ENCODE measurements around the gene USH2A.
"Not testable (repeated sequence)": the region's sequence is repeated elsewhere in the genome, so short reads cannot be mapped to it uniquely, and the experiment has no call there.

The USH2A gene

GRCh38 chr1:216387782-216388181, 35.5 kb downstream of the USH2A start:
- no peak for DNase-seq

- no peak for DNase-seq
Observed at GRCh38 chr1:216379441-216379840, 43.8 kb downstream of the USH2A start.

GRCh38 chr1:216368249-216368648, 55.0 kb downstream of the USH2A start:
- no peak for DNase-seq

- no peak for DNase-seq
Observed at GRCh38 chr1:216366979-216367378, 56.3 kb downstream of the USH2A start.

- DNase-seq = no peak
Observed at GRCh38 chr1:216356945-216357344, 66.3 kb downstream of the USH2A start.

- DNase-seq = no peak
Observed at GRCh38 chr1:216350186-216350585, 73.1 kb downstream of the USH2A start.

- no peak for DNase-seq
Observed at GRCh38 chr1:216346526-216346925, 76.7 kb downstream of the USH2A start.

- DNase-seq = not testable (repeated sequence)
Observed at GRCh38 chr1:216340542-216340941, 82.7 kb downstream of the USH2A start.

- no peak for DNase-seq
Observed at GRCh38 chr1:216332462-216332861, 90.8 kb downstream of the USH2A start.

GRCh38 chr1:216332003-216332402, 91.2 kb downstream of the USH2A start:
- DNase-seq = no peak

- no peak for DNase-seq
Observed at GRCh38 chr1:216331211-216331610, 92.0 kb downstream of the USH2A start.

- no peak for DNase-seq
Observed at GRCh38 chr1:216330262-216330661, 93.0 kb downstream of the USH2A start.

- DNase-seq = no peak
Observed at GRCh38 chr1:216325946-216326345, 97.3 kb downstream of the USH2A start.

GRCh38 chr1:216325336-216325735, 97.9 kb downstream of the USH2A start:
- DNase-seq = no peak

GRCh38 chr1:216323344-216323743, 99.9 kb downstream of the USH2A start:
- DNase-seq = no peak

GRCh38 chr1:216314379-216315095, 108.7 kb downstream of the USH2A start:
- DNase-seq = no peak

- DNase-seq = no peak
Observed at GRCh38 chr1:216310776-216311175, 112.5 kb downstream of the USH2A start.

GRCh38 chr1:216306830-216307229, 116.4 kb downstream of the USH2A start:
- DNase-seq = no peak

- no peak for DNase-seq
Observed at GRCh38 chr1:216303690-216304089, 119.6 kb downstream of the USH2A start.

- no peak for DNase-seq
Observed at GRCh38 chr1:216293683-216294082, 129.6 kb downstream of the USH2A start.

- no peak for DNase-seq
Observed at GRCh38 chr1:216290074-216290473, 133.2 kb downstream of the USH2A start.

GRCh38 chr1:216285052-216285451, 138.2 kb downstream of the USH2A start:
- DNase-seq = no peak

GRCh38 chr1:216281757-216282156, 141.5 kb downstream of the USH2A start:
- no peak for DNase-seq

- DNase-seq = no peak
Observed at GRCh38 chr1:216270086-216270773, 153.0 kb downstream of the USH2A start.

GRCh38 chr1:216261631-216262030, 161.6 kb downstream of the USH2A start:
- no peak for DNase-seq

All from activated gamma-delta T cell treated with Interleukin-2 at 50 U/mL for 16 hours (primary cell).